MM.1S (cell line): ENCODE measurements around the gene ATF5.

Experiments used
- DNase-seq: peaks from one replicate; pipeline ENCODE4 v3.0.0-alpha.2; 2015
- H2AFZ ChIP-seq: fragments of 300-600 bp; sonication (generic); 2 replicates; pipeline ENCODE4 v1.6.0; 2016; ENCODE audit warnings: antibody characterized with exemption, low read length
- H3F3A ChIP-seq: fragments of 300-600 bp; sonication (generic); 2 replicates; pipeline ENCODE4 v1.6.1; 2016; ENCODE audit warnings: mild to moderate bottlenecking, antibody characterized with exemption, low read length, moderate library complexity, mixed read lengths; ENCODE audit not compliant: insufficient read depth
- H3K27ac ChIP-seq: fragments of 300-600 bp; sonication (generic); 2 replicates; pipeline ENCODE4 v1.5.1; 2016; ENCODE audit warnings: mild to moderate bottlenecking, low read length
- H3K27me3 ChIP-seq: fragments of 300-600 bp; sonication (generic); replicated peaks from 2 replicates; pipeline ENCODE4 v1.6.0; 2016; ENCODE audit warnings: low read length; ENCODE audit not compliant: insufficient read depth
- H3K36me3 ChIP-seq: fragments of 300-600 bp; sonication (generic); replicated peaks from 2 replicates; pipeline ENCODE4 v1.6.1; 2016; ENCODE audit warnings: mild to moderate bottlenecking, low read length, mixed read lengths; ENCODE audit not compliant: insufficient read depth
- H3K4me1 ChIP-seq: fragments of 300-600 bp; sonication (generic); 2 replicates; pipeline ENCODE4 v1.6.1; 2016; ENCODE audit warnings: low read length, mixed read lengths
- H3K4me2 ChIP-seq: fragments of 300-600 bp; sonication (generic); 2 replicates; pipeline ENCODE4 v1.6.0; 2016; ENCODE audit warnings: low read depth, low read length
- H3K4me3 ChIP-seq: fragments of 300-600 bp; sonication (generic); 2 replicates; pipeline ENCODE4 v1.5.1; 2016; ENCODE audit warnings: low read length, mixed read lengths
- H3K79me2 ChIP-seq: fragments of 300-600 bp; sonication (generic); 2 replicates; pipeline ENCODE4 v1.6.1; 2016; ENCODE audit warnings: mixed run types, low read length, mixed read lengths
- H3K9ac ChIP-seq: fragments of 300-600 bp; sonication (generic); 2 replicates; pipeline ENCODE4 v1.6.1; 2016; ENCODE audit warnings: low read length, mixed read lengths
- H3K9me2 ChIP-seq: fragments of 300-600 bp; sonication (generic); replicated peaks from 2 replicates; pipeline ENCODE4 v1.6.1; 2016; ENCODE audit warnings: mild to moderate bottlenecking, low read length, mixed read lengths; ENCODE audit not compliant: insufficient read depth
- H3K9me3 ChIP-seq: fragments of 300-600 bp; sonication (generic); replicated peaks from 2 replicates; pipeline ENCODE4 v1.6.1; 2016; ENCODE audit warnings: mild to moderate bottlenecking, low read length, mixed read lengths; ENCODE audit not compliant: insufficient read depth
- H4K20me1 ChIP-seq: fragments of 300-600 bp; sonication (generic); 2 replicates; pipeline ENCODE4 v1.6.1; 2016; ENCODE audit warnings: mild to moderate bottlenecking, low read length, moderate library complexity, mixed read lengths; ENCODE audit not compliant: insufficient read depth
- EZH2 ChIP-seq: fragments of 300-600 bp; sonication (generic); optimal IDR thresholded peaks from 2 replicates; pipeline ENCODE3; 2017; ENCODE audit warnings: low read depth, mild to moderate bottlenecking, antibody characterized with exemption, low read length, mixed read lengths
- EZH2phosphoT487 ChIP-seq: fragments of 300-600 bp; sonication (generic); IDR thresholded peaks from 2 replicates; pipeline ENCODE4 v1.6.1; 2018; ENCODE audit warnings: antibody characterized with exemption, low read length
- TF ChIP-seq, protein P1 (sequence below): fragments of 300-600 bp; sonication (generic); IDR thresholded peaks from 2 replicates; pipeline ENCODE4 v1.5.1; 2016; ENCODE audit warnings: antibody characterized with exemption, low read length, mixed read lengths

The ATF5 gene

DNA sequence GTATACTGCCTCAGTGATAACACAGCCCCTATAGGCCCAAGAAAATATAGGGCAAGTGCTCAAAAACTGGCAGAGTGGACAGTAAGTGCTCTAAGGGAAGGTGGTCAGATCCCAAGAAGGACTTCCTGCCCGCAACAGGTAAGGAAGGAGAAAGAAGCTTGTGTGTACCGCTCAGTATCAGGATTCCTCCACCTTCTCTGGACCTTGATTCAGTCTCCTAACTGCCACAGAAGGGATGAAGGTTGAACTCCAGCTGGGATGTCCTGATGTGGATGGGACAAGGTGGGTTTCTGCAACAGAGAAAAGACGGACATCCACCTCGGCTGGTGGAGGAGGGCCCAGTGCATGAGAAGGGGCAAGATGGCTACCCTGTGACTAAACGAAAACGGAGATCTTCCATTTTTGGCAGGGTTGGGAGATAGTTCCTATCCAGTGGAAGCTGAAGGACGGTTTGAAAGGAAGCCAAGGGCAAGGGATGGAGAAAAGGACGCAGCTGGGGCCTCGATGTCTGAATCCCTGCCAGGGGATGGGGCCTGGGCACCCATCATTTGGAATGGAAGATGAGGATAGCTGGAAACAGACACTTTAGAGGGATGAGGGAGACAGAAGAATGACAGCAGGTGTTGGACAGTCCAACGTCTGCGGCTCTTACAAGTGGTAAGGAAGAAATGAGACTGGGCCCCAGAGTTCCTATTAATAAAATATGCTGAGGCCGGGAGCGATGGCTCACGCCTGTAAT lies 1.3 kb upstream of the ATF5 start:
- peak overlapping the region; percentile 93 for H3K4me2 ChIP-seq
- TF ChIP-seq EZH2phosphoT487, result no peak
- TF ChIP-seq EZH2, result no peak
- TF ChIP-seq, protein P1, sequence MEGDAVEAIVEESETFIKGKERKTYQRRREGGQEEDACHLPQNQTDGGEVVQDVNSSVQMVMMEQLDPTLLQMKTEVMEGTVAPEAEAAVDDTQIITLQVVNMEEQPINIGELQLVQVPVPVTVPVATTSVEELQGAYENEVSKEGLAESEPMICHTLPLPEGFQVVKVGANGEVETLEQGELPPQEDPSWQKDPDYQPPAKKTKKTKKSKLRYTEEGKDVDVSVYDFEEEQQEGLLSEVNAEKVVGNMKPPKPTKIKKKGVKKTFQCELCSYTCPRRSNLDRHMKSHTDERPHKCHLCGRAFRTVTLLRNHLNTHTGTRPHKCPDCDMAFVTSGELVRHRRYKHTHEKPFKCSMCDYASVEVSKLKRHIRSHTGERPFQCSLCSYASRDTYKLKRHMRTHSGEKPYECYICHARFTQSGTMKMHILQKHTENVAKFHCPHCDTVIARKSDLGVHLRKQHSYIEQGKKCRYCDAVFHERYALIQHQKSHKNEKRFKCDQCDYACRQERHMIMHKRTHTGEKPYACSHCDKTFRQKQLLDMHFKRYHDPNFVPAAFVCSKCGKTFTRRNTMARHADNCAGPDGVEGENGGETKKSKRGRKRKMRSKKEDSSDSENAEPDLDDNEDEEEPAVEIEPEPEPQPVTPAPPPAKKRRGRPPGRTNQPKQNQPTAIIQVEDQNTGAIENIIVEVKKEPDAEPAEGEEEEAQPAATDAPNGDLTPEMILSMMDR, result no peak
- no peaks in the 10 kb centered on the region for H3K9me3 ChIP-seq
- H3K9me2 ChIP-seq, result no peaks in the 10 kb centered on the region
- peaks cover 67% of the 10 kb centered on the region for H3K79me2 ChIP-seq
- H3K27me3 ChIP-seq, result no peaks in the 10 kb centered on the region
- peaks cover 3% of the 10 kb centered on the region for H3F3A ChIP-seq
- peaks cover 13% of the 10 kb centered on the region for H3K36me3 ChIP-seq
- H3K9ac ChIP-seq, result no peak overlapping the region; the same call in 1 of the 2 replicates
- H4K20me1 ChIP-seq, result peaks cover 6% of the 10 kb centered on the region; the same call in 1 of the 2 replicates
- peak overlapping the region; percentile 86 for H3K4me3 ChIP-seq
- H3K4me1 ChIP-seq, result peaks cover 17% of the 10 kb centered on the region
- DNase-seq, result no peak
- no peak overlapping the region for H3K27ac ChIP-seq
- H2AFZ ChIP-seq, result no peak overlapping the region

DNA sequence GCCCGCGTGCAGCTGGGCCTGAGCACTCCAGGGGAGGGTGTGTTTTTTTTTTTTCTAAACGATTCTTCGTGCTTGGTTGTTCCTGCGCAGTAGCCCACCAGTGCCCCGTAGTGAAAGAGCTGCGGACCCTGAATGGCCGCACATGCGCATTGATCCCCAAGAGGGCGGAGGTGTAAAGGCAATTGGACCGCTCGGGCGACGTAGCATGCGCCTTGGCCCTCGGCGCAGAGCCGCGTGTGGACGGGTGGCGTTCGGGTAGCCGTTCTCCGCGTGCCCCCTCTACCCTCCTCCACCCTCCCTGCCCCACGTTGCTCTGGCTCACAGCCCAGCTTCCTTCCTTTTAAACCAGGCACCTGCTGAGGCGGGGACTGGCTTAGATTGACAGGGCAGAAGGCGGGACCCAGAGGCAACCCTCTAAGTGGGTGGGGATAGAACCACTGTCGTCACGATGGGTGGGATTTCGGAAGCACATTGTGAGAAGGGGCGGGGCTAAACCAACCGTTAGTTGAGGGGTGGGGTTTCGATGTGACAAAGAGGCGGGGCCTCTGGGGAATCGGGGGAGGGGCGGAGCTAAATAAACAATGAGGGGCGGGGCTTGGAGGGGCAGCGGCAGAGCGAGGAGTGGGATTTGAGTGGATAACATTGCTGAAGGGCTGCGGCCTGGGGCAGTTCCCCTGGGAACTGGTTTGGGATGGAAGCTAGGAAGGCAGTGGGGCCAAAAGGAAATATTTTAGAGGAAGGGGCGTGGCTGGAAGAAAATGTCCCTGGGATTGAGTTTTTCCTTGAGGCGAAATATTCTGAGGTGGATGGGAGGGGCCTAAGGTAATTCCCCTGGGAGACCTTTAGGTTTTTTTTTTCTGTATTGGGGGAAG lies 842 bp downstream of the ATF5 start:
- H3K79me2 ChIP-seq, result peaks cover 45% of the 10 kb centered on the region
- TF ChIP-seq EZH2 (no peak), EZH2phosphoT487 (no peak)
- TF ChIP-seq, protein P1, result no peak

DNA sequence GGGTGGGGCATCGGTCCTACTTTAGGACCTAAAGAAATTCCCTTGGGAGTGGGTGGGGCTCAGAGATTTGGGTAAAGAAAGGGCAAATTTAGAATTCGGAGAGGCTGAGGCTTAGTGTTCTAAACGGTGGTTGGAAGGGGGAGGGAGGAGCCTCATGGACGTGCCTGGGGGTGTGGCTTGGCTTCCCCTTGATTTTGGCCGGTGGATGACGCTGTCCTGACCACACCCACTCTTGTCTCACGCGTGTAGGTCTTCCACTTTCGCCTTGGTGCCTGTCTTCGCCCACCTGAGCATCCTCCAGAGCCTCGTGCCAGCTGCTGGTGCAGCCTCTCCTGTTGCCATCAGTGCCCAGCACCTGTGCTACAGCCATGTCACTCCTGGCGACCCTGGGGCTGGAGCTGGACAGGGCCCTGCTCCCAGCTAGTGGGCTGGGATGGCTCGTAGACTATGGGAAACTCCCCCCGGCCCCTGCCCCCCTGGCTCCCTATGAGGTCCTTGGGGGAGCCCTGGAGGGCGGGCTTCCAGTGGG lies 1.5 kb downstream of the ATF5 start:
- H3K4me2 ChIP-seq, result peak overlapping the region; percentile 46; the same call in 1 of the 2 replicates
- H3K79me2 ChIP-seq, result peaks cover 38% of the 10 kb centered on the region
- no peak for DNase-seq
- H3K4me3 ChIP-seq, result no peak overlapping the region
- H2AFZ ChIP-seq, result no peak overlapping the region
- TF ChIP-seq, protein P1, result no peak
- no peak for TF ChIP-seq EZH2phosphoT487
- TF ChIP-seq EZH2, result no peak
- H3F3A ChIP-seq, result peaks cover 3% of the 10 kb centered on the region
- no peaks in the 10 kb centered on the region for H3K27me3 ChIP-seq
- no peak overlapping the region for H3K27ac ChIP-seq
- H3K9me3 ChIP-seq, result no peaks in the 10 kb centered on the region
- H3K4me1 ChIP-seq, result peaks cover 17% of the 10 kb centered on the region
- H3K36me3 ChIP-seq, result peaks cover 10% of the 10 kb centered on the region; the same call in 1 of the 2 replicates
- no peaks in the 10 kb centered on the region for H3K9me2 ChIP-seq
- no peak overlapping the region for H3K9ac ChIP-seq
- H4K20me1 ChIP-seq, result no peaks in the 10 kb centered on the region

More for the DNA sequence above, 842 bp downstream of the ATF5 start:
- peak; percentile 95 for DNase-seq
- H3K36me3 ChIP-seq, result peaks cover 10% of the 10 kb centered on the region; the same call in 1 of the 2 replicates
- H4K20me1 ChIP-seq, result no peaks in the 10 kb centered on the region
- peak overlapping the region; percentile 63 for H2AFZ ChIP-seq
- peak overlapping the region; percentile 90 for H3K27ac ChIP-seq
- peaks cover 3% of the 10 kb centered on the region for H3F3A ChIP-seq
- peak overlapping the region; percentile 95 for H3K9ac ChIP-seq
- no peaks in the 10 kb centered on the region for H3K9me2 ChIP-seq
- peak overlapping the region; percentile 93 for H3K4me2 ChIP-seq
- H3K27me3 ChIP-seq, result no peaks in the 10 kb centered on the region
- peak overlapping the region; percentile 86 for H3K4me3 ChIP-seq
- no peaks in the 10 kb centered on the region for H3K9me3 ChIP-seq
- peaks cover 17% of the 10 kb centered on the region for H3K4me1 ChIP-seq
